ENCODE measurements around the gene EXTL1. TPM values are rescaled to one million over a fixed set of nuclear protein-coding genes. Genes with fewer than 3 reads are reported as not detected.

Gene EXTL1
- total RNA-seq, 1 experiment from 2014 or later: 1.0 TPM

- no peaks in the 10 kb centered on the region for H3K79me2 ChIP-seq (ENCODE audit: insufficient read depth, low read length)
- no peak overlapping the region for H2BK15ac ChIP-seq (ENCODE audit: low read depth, low read length)
- H2AK5ac ChIP-seq (ENCODE audit: insufficient read length, low read length): no peak overlapping the region
- no peaks in the 10 kb centered on the region for H3K9me3 ChIP-seq (ENCODE audit: control insufficient read depth, low read depth, low read length)
- H3K36me3 Mint-ChIP-seq (ENCODE audit: insufficient read depth in 1 of 3, low read depth in 3 of 3): no peaks in the 10 kb centered on the region
- H4K20me1 ChIP-seq (ENCODE audit: control insufficient read depth, insufficient read depth, insufficient read length): no peaks in the 10 kb centered on the region
- no peak overlapping the region for H3K23ac ChIP-seq (ENCODE audit: insufficient read length, low read depth, low read length)
- no peak overlapping the region for H3K56ac ChIP-seq (ENCODE audit: insufficient read length, low read depth, low read length)
- H3K27ac Mint-ChIP-seq: no peak overlapping the region
- no peak overlapping the region for H4K8ac ChIP-seq (replicated peaks; ENCODE audit: insufficient read length, low read depth, low read length)
- H3K79me1 ChIP-seq (ENCODE audit: insufficient read depth, low read depth, low read length, poor library complexity, severe bottlenecking): no peaks in the 10 kb centered on the region
- no peaks in the 10 kb centered on the region for H3K4me1 Mint-ChIP-seq
- H3K27ac ChIP-seq (ENCODE audit: insufficient read length, low read depth, low read length): no peak overlapping the region
- H2BK20ac ChIP-seq (ENCODE audit: low read depth, low read length, poor library complexity, severe bottlenecking): no peak overlapping the region
- no peak overlapping the region for H3T11ph ChIP-seq (ENCODE audit: low read length)
- no peak overlapping the region for H4K91ac ChIP-seq (ENCODE audit: insufficient read length, low read depth, low read length)
- no peak overlapping the region for H4K5ac ChIP-seq (ENCODE audit: insufficient read length, low read depth, low read length)
- H2BK5ac ChIP-seq (ENCODE audit: insufficient read length, low read length): no peak overlapping the region
- no peak overlapping the region for H3K4ac ChIP-seq (ENCODE audit: low read depth, low read length)
- no peaks in the 10 kb centered on the region for H3K4me1 ChIP-seq (ENCODE audit: insufficient read depth, low read length)
- peaks cover 23% of the 10 kb centered on the region for H3K27me3 Mint-ChIP-seq (ENCODE audit: low read depth)
- H3K14ac ChIP-seq (ENCODE audit: insufficient read depth, low read length): no peak overlapping the region
- H3K4me3 Mint-ChIP-seq: no peak overlapping the region
- no peak for TF ChIP-seq CTCF (conservative IDR thresholded peaks at IDR 0.05)
- no peak overlapping the region for H3K4me2 ChIP-seq (ENCODE audit: insufficient read depth, insufficient read length, low read length)
- no peak for DNase-seq
- H3K23me2 ChIP-seq (ENCODE audit: insufficient read length, low read depth, low read length, poor library complexity, severe bottlenecking): no peaks in the 10 kb centered on the region
- no peak overlapping the region for H2BK12ac ChIP-seq (ENCODE audit: insufficient read length, low read depth, low read length)
- WGBS (ENCODE audit: extremely low coverage, insufficient read length, low lambda C conversion rate): no CpG with 5 or more reads among the region's 2 CpGs
- H2AFZ ChIP-seq (ENCODE audit: low read length): no peak overlapping the region
- H3K9ac ChIP-seq (ENCODE audit: extremely low read depth, insufficient read length, low read length): no peak overlapping the region
- no peaks in the 10 kb centered on the region for H3K27me3 ChIP-seq (ENCODE audit: insufficient read depth, low read length)
- no peaks in the 10 kb centered on the region; a peak in 1 of 5 replicates for H3K9me3 Mint-ChIP-seq
- H2BK120ac ChIP-seq (ENCODE audit: low read depth, low read length, poor library complexity, severe bottlenecking): no peak overlapping the region
- H3K18ac ChIP-seq (ENCODE audit: insufficient read length, low read depth, low read length): no peak overlapping the region
Observed at GRCh38 chr1:26084844-26085243, 63.3 kb downstream of the EXTL1 start.

Other genes starting within 250 kb of the EXTL1 start
- 89.0 and 90.9 TPM in 2 replicates for gene SELENON, start 221.6 kb upstream of the EXTL1 start, total RNA-seq (2021)
- gene MTFR1L, start 201.8 kb upstream of the EXTL1 start, total RNA-seq (2021): 31.5 and 32.5 TPM in 2 replicates
- gene AUNIP, start 162.3 kb upstream of the EXTL1 start, total RNA-seq (2021): 22.0 and 22.2 TPM in 2 replicates
- gene PAQR7, start 146.1 kb upstream of the EXTL1 start, total RNA-seq (2021): 6.0 and 6.3 TPM in 2 replicates
- gene STMN1, start 115.4 kb upstream of the EXTL1 start, total RNA-seq (2021): 499 and 500 TPM in 2 replicates
- 8.2 and 12.4 TPM in 2 replicates for gene PAFAH2, start 23.7 kb upstream of the EXTL1 start, total RNA-seq (2021)
- 0.35 TPM in 2 replicates for gene SLC30A2, start 24.3 kb downstream of the EXTL1 start, total RNA-seq (2021)
- not detected in 2 replicates for gene TRIM63, start 45.9 kb downstream of the EXTL1 start, total RNA-seq (2021)
- gene PDIK1L, start 90.0 kb downstream of the EXTL1 start, total RNA-seq (2021): 5.6 and 7.1 TPM in 2 replicates
- gene FAM110D, start 137.3 kb downstream of the EXTL1 start, total RNA-seq (2021): 0.46 TPM in 2 replicates
- not detected in 2 replicates for gene C1orf232, start 147.2 kb downstream of the EXTL1 start, total RNA-seq (2021)
- gene ZNF593, start 148.1 kb downstream of the EXTL1 start, total RNA-seq (2021): 48.2 and 51.2 TPM in 2 replicates
- gene ZNF593OS, start 150.1 kb downstream of the EXTL1 start, total RNA-seq (2021): not detected in 2 replicates
- 23.4 and 26.3 TPM in 2 replicates for gene CNKSR1, start 155.7 kb downstream of the EXTL1 start, total RNA-seq (2021)
- 0.26 TPM in 1 of 2 replicates, not detected in the other for gene CATSPER4, start 168.8 kb downstream of the EXTL1 start, total RNA-seq (2021)
- gene CEP85, start 212.4 kb downstream of the EXTL1 start, total RNA-seq (2021): 37.9 and 38.6 TPM in 2 replicates

Data from H9 (cell line).